Left forelimb (tissue), 1 donor: ENCODE data around the gene YTHDF1.

ENCODE experiments used
- DNase-seq: peaks from one replicate; pipeline ENCODE4 v3.0.0-alpha.2; 2018; ENCODE audit warnings: low spot score

The YTHDF1 gene

GRCh38 chr20:63248835-63249591 lies 33.1 kb upstream of the YTHDF1 start:
- no peak for DNase-seq

GRCh38 chr20:63247671-63248228 lies 31.8 kb upstream of the YTHDF1 start:
- no peak for DNase-seq

- DNase-seq: no peak
Observed at GRCh38 chr20:63246490-63247288, 30.8 kb upstream of the YTHDF1 start.

- DNase-seq: no peak
Observed at GRCh38 chr20:63244468-63244867, 28.5 kb upstream of the YTHDF1 start.

- DNase-seq: no peak
Observed at GRCh38 chr20:63243604-63244247, 27.8 kb upstream of the YTHDF1 start.

GRCh38 chr20:63242736-63243135 lies 26.8 kb upstream of the YTHDF1 start:
- DNase-seq: no peak

GRCh38 chr20:63241272-63241671 lies 25.3 kb upstream of the YTHDF1 start:
- DNase-seq: no peak

- DNase-seq: no peak
Observed at GRCh38 chr20:63240004-63240403, 24.1 kb upstream of the YTHDF1 start.

- DNase-seq: no peak
Observed at GRCh38 chr20:63239431-63239830, 23.5 kb upstream of the YTHDF1 start.

- DNase-seq: no peak
Observed at GRCh38 chr20:63238514-63239125, 22.7 kb upstream of the YTHDF1 start.

- no peak for DNase-seq
Observed at GRCh38 chr20:63238031-63238430, 22.1 kb upstream of the YTHDF1 start.

- no peak for DNase-seq
Observed at GRCh38 chr20:63236116-63236837, 20.3 kb upstream of the YTHDF1 start.

- DNase-seq: no peak
Observed at GRCh38 chr20:63235399-63235983, 19.6 kb upstream of the YTHDF1 start, which contains the start of gene BIRC7. TSS of gene BIRC7 (plus strand) at chr20:63235905. CDS start at chr20:63236097, 192 bp downstream.

- DNase-seq: no peak
Observed at GRCh38 chr20:63234693-63235398, 18.9 kb upstream of the YTHDF1 start.

- DNase-seq: no peak
Observed at GRCh38 chr20:63233924-63234323, 18.0 kb upstream of the YTHDF1 start.

GRCh38 chr20:63233061-63233344 lies 17.1 kb upstream of the YTHDF1 start:
- DNase-seq: no peak

- DNase-seq: no peak
Observed at GRCh38 chr20:63232235-63233060, 16.5 kb upstream of the YTHDF1 start.

- no peak for DNase-seq
Observed at GRCh38 chr20:63230800-63231268, 14.9 kb upstream of the YTHDF1 start.

- no peak for DNase-seq
Observed at GRCh38 chr20:63228806-63229205, 12.9 kb upstream of the YTHDF1 start.
